ENCODE data around the gene BEGAIN. TPM values are rescaled to one million over a fixed set of nuclear protein-coding genes. Genes with fewer than 3 reads are reported as not detected.

BEGAIN gene
- total and polyA plus RNA-seq, 2 experiments from 2014 or later: 0.11 to 0.65 TPM

DNA sequence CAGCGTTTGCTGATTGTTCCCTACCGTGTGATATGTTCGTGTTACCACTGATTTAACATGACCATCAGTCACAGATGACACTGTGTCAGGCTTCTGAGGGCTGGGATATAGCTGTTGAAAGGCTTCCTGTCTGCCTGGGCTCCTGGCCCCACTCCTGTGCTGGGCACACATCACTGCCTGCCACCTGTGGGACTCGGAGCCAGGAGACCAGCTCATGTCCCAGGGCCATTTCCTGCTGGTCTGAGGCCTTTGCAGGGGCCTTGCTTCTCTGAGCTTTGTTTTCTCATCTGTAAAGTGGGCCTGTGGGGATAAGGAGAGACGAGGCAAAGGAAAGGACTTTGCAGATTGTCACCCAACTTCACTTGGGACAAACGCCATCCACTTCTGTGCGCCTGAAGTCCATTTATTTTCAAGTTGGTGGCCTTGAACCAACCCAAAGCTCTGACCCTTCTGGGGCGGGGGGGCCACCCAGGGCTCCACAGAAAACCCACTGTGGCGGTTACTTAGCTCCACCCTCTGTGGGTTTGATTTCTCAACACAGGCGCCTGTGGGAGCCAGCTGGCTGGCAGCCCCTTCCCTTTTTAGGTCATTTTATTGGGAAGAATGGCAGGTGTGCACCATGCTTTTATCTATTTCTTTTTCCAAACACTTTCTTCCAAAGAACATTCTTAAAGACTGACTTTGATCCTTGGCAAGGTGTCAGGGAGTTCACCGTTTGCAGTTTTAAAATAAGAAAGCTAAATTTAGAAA is 54.1 kb downstream of the BEGAIN start:
- Histone ChIP-seq H3K4me3 (no peak overlapping the region), H2AFZ (no peak overlapping the region), H3K4me2 (ENCODE audit: unreplicated experiment) (no peak overlapping the region), H3K4me1 (ENCODE audit: insufficient read depth) (peaks cover 8% of the 10 kb centered on the region; the same call in 1 of the 2 replicates), H4K20me1 (ENCODE audit: insufficient read depth) (no peaks in the 10 kb centered on the region), H3K9ac (no peak overlapping the region), H3K79me2 (ENCODE audit: insufficient read depth) (no peaks in the 10 kb centered on the region), H3F3A (ENCODE audit: insufficient read depth) (no peaks in the 10 kb centered on the region), H3K27ac (no peak overlapping the region), H3K9me3 (ENCODE audit: low read depth) (no peaks in the 10 kb centered on the region), H3K36me3 (ENCODE audit: low read depth) (no peaks in the 10 kb centered on the region), H3K27me3 (replicated peaks; ENCODE audit: insufficient read depth) (no peaks in the 10 kb centered on the region), H3K9me2 (ENCODE audit: insufficient read depth) (no peaks in the 10 kb centered on the region)
- WGBS, 2 experiments (ENCODE audit: low coverage in 1 of 2, low lambda C conversion rate in 2 of 2, missing lambda C conversion rate in 2 of 2): 61 to 66% methylated on average over 11 of the region's 11 CpGs
- TF ChIP-seq EZH2 (IDR thresholded peaks at IDR 0.05; ENCODE audit: insufficient read depth, poor library complexity, severe bottlenecking) (no peak), EZH2phosphoT487 (IDR thresholded peaks at IDR 0.05; ENCODE audit: insufficient read depth, low read depth) (no peak)
- DNase-seq: peak; percentile 31
- in situ Hi-C loops (cut with MboI): no loop called here

DNA sequence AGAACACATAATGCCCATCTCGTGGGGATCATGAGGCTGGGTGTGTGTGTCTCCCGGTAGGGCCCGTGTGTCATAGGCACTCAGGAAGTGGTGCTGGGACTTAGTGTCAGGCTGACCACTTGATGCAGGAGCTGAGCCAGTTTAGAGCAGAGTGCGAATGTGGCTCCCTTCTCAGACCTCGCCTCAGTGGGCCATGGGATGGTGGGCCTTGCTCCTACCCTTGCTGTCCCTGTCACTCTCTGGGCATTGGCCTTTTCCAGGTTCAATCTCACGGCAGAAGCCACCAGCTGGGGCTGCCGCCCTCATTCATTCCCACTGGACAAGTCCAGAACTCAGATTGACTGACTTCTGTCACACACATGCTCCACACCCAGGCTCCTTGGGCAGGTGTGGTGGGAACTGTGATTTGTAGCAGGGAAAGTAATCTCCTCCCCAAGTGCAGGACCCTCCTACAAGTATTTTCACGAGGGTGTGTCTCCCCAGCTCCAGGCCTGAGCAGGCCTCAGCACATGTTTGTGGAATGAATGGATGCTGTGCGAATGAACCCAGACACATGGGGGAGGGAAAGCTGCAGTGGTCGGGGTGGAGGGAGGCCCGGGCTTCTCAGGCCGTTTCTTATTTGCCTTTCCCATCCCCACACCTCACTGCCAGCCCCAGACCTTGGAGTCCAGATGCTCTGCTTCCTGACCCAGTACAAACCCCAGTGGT is 54.9 kb downstream of the BEGAIN start:
- no peak overlapping the region for H3K27ac ChIP-seq
- DNase-seq: no peak
- no peak overlapping the region for H2AFZ ChIP-seq

DNA sequence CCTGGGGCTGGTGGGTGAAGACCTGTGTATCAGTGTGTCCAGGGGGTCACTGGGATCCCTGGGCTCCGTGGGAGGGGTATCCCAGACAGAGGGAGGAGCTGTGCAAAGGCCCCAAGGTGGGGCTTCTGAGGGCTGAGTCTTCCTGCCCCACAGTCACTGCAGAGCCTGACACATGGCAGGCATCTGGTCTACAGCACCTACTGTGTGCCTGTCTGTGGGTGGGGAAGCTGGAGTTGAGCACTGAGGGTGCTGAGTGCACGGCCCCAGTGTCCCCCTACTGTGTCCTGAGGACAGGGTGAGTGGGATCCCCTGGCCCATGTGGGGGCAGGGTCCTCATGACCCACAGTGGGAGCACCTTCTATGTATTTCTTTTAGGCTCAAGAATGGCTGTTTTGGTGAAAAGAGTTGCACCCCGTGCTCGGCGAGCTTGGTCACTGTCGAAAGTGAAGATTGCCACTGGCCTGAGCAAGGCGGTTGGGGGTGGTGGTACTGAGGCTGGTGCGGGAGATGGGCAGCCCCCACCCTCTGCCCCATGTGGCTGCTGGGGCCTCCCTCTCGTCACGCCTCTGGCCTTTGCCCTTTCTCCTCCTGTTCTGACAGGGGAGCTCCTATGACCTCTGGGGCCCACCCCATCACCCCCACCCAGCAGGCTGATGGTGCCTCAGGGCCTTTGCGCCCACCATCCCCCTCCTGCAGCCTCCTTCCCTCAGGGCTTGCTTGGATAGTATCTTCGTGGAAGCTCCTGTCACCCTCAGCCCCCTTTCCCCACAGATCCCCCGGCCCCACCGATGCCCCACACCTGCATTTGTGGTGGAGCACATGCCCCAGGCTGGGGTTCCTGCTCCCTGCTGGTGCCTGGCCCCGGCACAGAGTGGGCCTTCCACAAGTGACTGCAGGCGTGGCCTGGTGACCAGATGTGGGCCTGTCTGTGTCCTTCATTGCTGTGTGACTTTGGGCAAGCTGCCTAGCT is 55.8 kb downstream of the BEGAIN start:
- H3K9ac ChIP-seq: no peak overlapping the region
- H3K79me2 ChIP-seq (ENCODE audit: insufficient read depth): no peaks in the 10 kb centered on the region
- H2AFZ ChIP-seq: no peak overlapping the region
- H3K4me1 ChIP-seq (ENCODE audit: insufficient read depth): peaks cover 8% of the 10 kb centered on the region; the same call in 1 of the 2 replicates
- H3K9me3 ChIP-seq (ENCODE audit: low read depth): no peaks in the 10 kb centered on the region
- no peak for DNase-seq
- no peak overlapping the region for H3K27ac ChIP-seq
- in situ Hi-C loops (cut with MboI): no loop called here
- no peak for TF ChIP-seq EZH2 (IDR thresholded peaks at IDR 0.05; ENCODE audit: insufficient read depth, poor library complexity, severe bottlenecking)
- no peak for TF ChIP-seq EZH2phosphoT487 (IDR thresholded peaks at IDR 0.05; ENCODE audit: insufficient read depth, low read depth)
- H3K27me3 ChIP-seq (replicated peaks; ENCODE audit: insufficient read depth): no peaks in the 10 kb centered on the region
- no peaks in the 10 kb centered on the region; the same call in 1 of the 2 replicates for H3K36me3 ChIP-seq (ENCODE audit: low read depth)
- H3K4me2 ChIP-seq (ENCODE audit: unreplicated experiment): no peak overlapping the region
- H3F3A ChIP-seq (ENCODE audit: insufficient read depth): no peaks in the 10 kb centered on the region
- no peaks in the 10 kb centered on the region for H4K20me1 ChIP-seq (ENCODE audit: insufficient read depth)
- no peak overlapping the region for H3K4me3 ChIP-seq
- no peaks in the 10 kb centered on the region for H3K9me2 ChIP-seq (ENCODE audit: insufficient read depth)
- WGBS, 2 experiments (ENCODE audit: low coverage in 1 of 2, low lambda C conversion rate in 2 of 2, missing lambda C conversion rate in 2 of 2): 91 to 95% methylated on average over 15 to 16 of the region's 16 CpGs

More for the DNA sequence above, 54.9 kb downstream of the BEGAIN start:
- WGBS, 2 experiments (ENCODE audit: low coverage in 1 of 2, low lambda C conversion rate in 2 of 2, missing lambda C conversion rate in 2 of 2): 75 to 80% methylated on average over 12 of the region's 12 CpGs
- Histone ChIP-seq H3F3A (ENCODE audit: insufficient read depth) (no peaks in the 10 kb centered on the region), H3K79me2 (ENCODE audit: insufficient read depth) (no peaks in the 10 kb centered on the region), H3K4me3 (no peak overlapping the region), H4K20me1 (ENCODE audit: insufficient read depth) (no peaks in the 10 kb centered on the region), H3K36me3 (ENCODE audit: low read depth) (no peaks in the 10 kb centered on the region), H3K9me2 (ENCODE audit: insufficient read depth) (no peaks in the 10 kb centered on the region), H3K4me2 (ENCODE audit: unreplicated experiment) (no peak overlapping the region), H3K9ac (no peak overlapping the region), H3K27me3 (replicated peaks; ENCODE audit: insufficient read depth) (no peaks in the 10 kb centered on the region), H3K9me3 (ENCODE audit: low read depth) (no peaks in the 10 kb centered on the region), H3K4me1 (ENCODE audit: insufficient read depth) (peaks cover 8% of the 10 kb centered on the region; the same call in 1 of the 2 replicates)
- in situ Hi-C loops (cut with MboI): no loop called here
- TF ChIP-seq EZH2 (IDR thresholded peaks at IDR 0.05; ENCODE audit: insufficient read depth, poor library complexity, severe bottlenecking): no peak
- TF ChIP-seq EZH2phosphoT487 (IDR thresholded peaks at IDR 0.05; ENCODE audit: insufficient read depth, low read depth): no peak

All from GM23248 (cell line).